Liver (tissue), 9 donors: ENCODE results near the gene ACTR1A. TPM values are rescaled to one million over a fixed set of nuclear protein-coding genes. Genes with fewer than 3 reads are reported as not detected.

Experiments used
- DNase-seq: peaks from one replicate; pipeline ENCODE4 v3.0.0-alpha.2; 2017; ENCODE audit warnings: low spot score
- H3K27ac ChIP-seq, 2 donors: one replicate each; pipeline ENCODE4 v1.7.0; 2013; ENCODE audit warnings: inconsistent platforms in 2 of 2, low read length in 2 of 2, control low read depth in 1 of 2, low read depth in 1 of 2, mild to moderate bottlenecking in 1 of 2
- H3K27me3 ChIP-seq, 4 donors: one replicate each; pipeline versions ENCODE4 v1.6.1 to v1.7.0; 2013; ENCODE audit warnings: low read length in 3 of 4, inconsistent platforms in 1 of 4, mild to moderate bottlenecking in 1 of 4, moderate library complexity in 1 of 4; ENCODE audit not compliant: control insufficient read depth in 4 of 4, insufficient read depth in 4 of 4
- H3K36me3 ChIP-seq, 4 donors: one replicate each; pipeline versions ENCODE4 v1.6.1 to v1.7.0; 2013; ENCODE audit warnings: low read length in 3 of 4, mild to moderate bottlenecking in 3 of 4, low read depth in 1 of 4, moderate library complexity in 1 of 4; ENCODE audit not compliant: control insufficient read depth in 4 of 4, insufficient read depth in 3 of 4
- H3K4me1 ChIP-seq, 4 donors: one replicate each; pipeline versions ENCODE4 v1.6.1 to v1.7.0; 2013; ENCODE audit warnings: low read length in 3 of 4, mild to moderate bottlenecking in 3 of 4, moderate library complexity in 1 of 4; ENCODE audit not compliant: control insufficient read depth in 4 of 4, insufficient read depth in 4 of 4
- H3K4me3 ChIP-seq, 3 donors: one replicate each; pipeline versions ENCODE4 v1.6.1 to v1.7.0; 2013; ENCODE audit warnings: low read length in 3 of 3, control low read depth in 1 of 3, low read depth in 1 of 3, mild to moderate bottlenecking in 1 of 3
- H3K9ac ChIP-seq, 2 donors: one replicate each; pipeline ENCODE4 v1.7.0; 2013; ENCODE audit warnings: low read length in 2 of 2, mild to moderate bottlenecking in 2 of 2, moderate library complexity in 2 of 2, control low read depth in 1 of 2, low read depth in 1 of 2
- H3K9me3 ChIP-seq, 4 donors: one replicate each; pipeline versions ENCODE4 v1.6.1 to v1.7.0; 2013; ENCODE audit warnings: low read length in 3 of 4; ENCODE audit not compliant: control insufficient read depth in 4 of 4
- EGR1 ChIP-seq, 2 donors: IDR thresholded peaks; 2 replicates each; pipeline ENCODE4 v1.6.1; 2016 to 2018; ENCODE audit warnings: antibody characterized with exemption in 2 of 2, low read depth in 2 of 2
- FOXA1 ChIP-seq: IDR thresholded peaks from 2 replicates; pipeline ENCODE4 v1.6.1; 2016; ENCODE audit warnings: antibody characterized with exemption
- FOXA2 ChIP-seq: IDR thresholded peaks from 2 replicates; pipeline ENCODE4 v1.6.1; 2016; ENCODE audit warnings: antibody characterized with exemption
- GABPA ChIP-seq, 2 donors: IDR thresholded peaks in 1 of 2; conservative IDR thresholded peaks in 1 of 2; 2 replicates each; pipeline ENCODE4 v1.6.1; 2016; ENCODE audit warnings: antibody characterized with exemption in 2 of 2, mild to moderate bottlenecking in 1 of 2, moderate library complexity in 1 of 2
- JUND ChIP-seq, 2 donors: IDR thresholded peaks; 2 replicates each; pipeline ENCODE4 v1.6.1; 2016; ENCODE audit warnings: antibody characterized with exemption in 2 of 2
- NR2F2 ChIP-seq: IDR thresholded peaks from 2 replicates; pipeline ENCODE4 v1.6.1; 2016; ENCODE audit warnings: antibody characterized with exemption
- RAD21 ChIP-seq, 2 donors: IDR thresholded peaks; 2 replicates each; pipeline ENCODE4 v1.6.1; 2016; ENCODE audit warnings: antibody characterized with exemption in 2 of 2, mild to moderate bottlenecking in 2 of 2
- RXRA ChIP-seq, 2 donors: IDR thresholded peaks; 2 replicates each; pipeline ENCODE4 v1.6.1; 2017 to 2018; ENCODE audit warnings: antibody characterized with exemption in 2 of 2, mild to moderate bottlenecking in 1 of 2
- SP1 ChIP-seq: IDR thresholded peaks from 2 replicates; pipeline ENCODE4 v1.6.1; 2018; ENCODE audit warnings: antibody characterized with exemption, mild to moderate bottlenecking
- TAF1 ChIP-seq: conservative IDR thresholded peaks from 2 replicates; pipeline ENCODE4 v1.6.1; 2016; ENCODE audit warnings: antibody characterized with exemption, mild to moderate bottlenecking
- YY1 ChIP-seq: IDR thresholded peaks from 2 replicates; pipeline ENCODE4 v1.6.1; 2016; ENCODE audit warnings: antibody characterized with exemption, mild to moderate bottlenecking
- WGBS: extraction: QIAGEN DNeasy Blood & Tissue Kit; methylation state at CpG from one replicate; pipeline ENCODE4 v1.1.7; 2013; 5-methylcytosine and 5-hydroxymethylcytosine counted together
- polyA plus RNA-seq, 2 donors: library from polyadenylated mRNA; stranded (reverse) in 1 of 2; unstranded in 1 of 2; fragments of 200-250 nt in 1 of 2; fragments of >200 nt in 1 of 2; fragmentation: Nextera tagmentation in 1 of 2; extraction: Ambion mirVana in 1 of 2; gene quantifications; one replicate each; pipeline versions ENCODE4 v1.2.1 to v1.2.3, GENCODE V29; 2013 to 2015
- total RNA-seq, 2 donors: library from RNA; depleted of rRNA; stranded (reverse); fragments of >200 nt; gene quantifications; one replicate each; pipeline ENCODE4 v1.2.3, GENCODE V29; 2014
- TF ChIP-seq, protein P1 (sequence below): IDR thresholded peaks from 2 replicates; pipeline ENCODE4 v1.6.1; 2016; ENCODE audit warnings: antibody characterized with exemption, mild to moderate bottlenecking
- TF ChIP-seq, protein P2 (sequence below): IDR thresholded peaks from 2 replicates; pipeline ENCODE4 v1.6.1; 2016; ENCODE audit warnings: antibody characterized with exemption
- TF ChIP-seq, protein P3 (sequence below): fragments of 150-350 bp; IDR thresholded peaks from 2 replicates; pipeline ENCODE4 v1.5.1; 2017; ENCODE audit warnings: improper control_type of control experiment, low read depth, low read length; ENCODE audit not compliant: missing input control
- donor health status: healthy.
- donor health status: healthy.
- donor health status: healthy.
- donor health status: healthy.
- donor health status: healthy.

Gene ACTR1A
- total and polyA plus RNA-seq, 4 donors = 24.5 to 51.9 (median 35.3) TPM

DNA sequence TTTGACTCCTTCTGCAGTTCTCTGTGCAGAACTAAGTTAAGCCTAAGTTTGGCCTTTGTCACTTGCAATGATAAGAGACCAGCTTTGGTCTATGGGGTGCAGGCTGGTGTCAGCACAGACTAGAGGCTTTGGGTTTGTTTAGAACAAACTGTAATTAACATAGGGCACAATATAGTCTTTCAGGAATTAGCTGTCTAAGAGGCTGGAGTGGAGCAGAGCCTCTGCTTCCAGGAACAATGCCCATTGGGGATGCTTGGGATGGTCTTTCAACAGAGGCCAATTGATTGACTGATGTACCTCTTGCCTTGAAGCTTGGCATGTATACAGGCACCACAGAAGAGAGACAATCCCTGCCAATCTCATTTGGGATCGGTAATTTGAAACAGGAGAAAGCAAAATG, 6.0 kb upstream of the ACTR1A start:
- Histone ChIP-seq H3K27ac (no peak overlapping the region), H3K9ac (no peak overlapping the region), H3K36me3 (peaks cover 0 to 15% (median 8%) of the 10 kb centered on the region in 4 donors), H3K4me1 (peaks cover 0 to 23% (median 21%) of the 10 kb centered on the region in 4 donors), H3K9me3 (no peaks in the 10 kb centered on the region), H3K4me3 (no peak overlapping the region), H3K27me3 (no peaks in the 10 kb centered on the region)
- WGBS = 87% methylated on average over 1 of the region's 1 CpG
- no peak for DNase-seq
- TF ChIP-seq EGR1 (IDR thresholded peaks at IDR 0.05; ENCODE audit: low read depth in 2 of 2) (no peak), TAF1 (no peak), YY1 (no peak)

DNA sequence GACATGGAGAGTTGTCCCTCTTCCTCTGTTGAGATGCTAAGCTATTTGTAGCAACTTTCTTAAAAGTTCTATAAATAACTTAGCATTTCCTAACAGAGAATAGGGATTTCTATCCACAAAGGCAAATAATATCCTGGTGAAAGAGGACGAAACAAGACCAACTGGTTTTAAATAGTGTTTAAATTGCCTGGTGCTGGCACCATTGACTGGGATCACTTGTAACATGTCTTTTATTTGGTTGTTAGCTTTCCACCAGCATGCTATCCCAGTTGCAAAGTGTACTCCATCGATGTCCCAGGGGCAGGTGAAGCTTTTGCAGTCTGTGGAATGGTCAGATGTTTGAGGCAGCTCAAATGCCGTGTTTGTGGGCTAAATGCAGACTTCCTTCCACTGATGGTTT, 5.0 kb upstream of the ACTR1A start:
- Histone ChIP-seq H3K9me3 (no peaks in the 10 kb centered on the region), H3K27ac (no peak overlapping the region), H3K4me1 (peaks cover 4 to 31% (median 28%) of the 10 kb centered on the region in 4 donors), H3K4me3 (no peak overlapping the region), H3K9ac (no peak overlapping the region), H3K36me3 (peaks cover 0 to 12% (median 7%) of the 10 kb centered on the region in 4 donors), H3K27me3 (no peaks in the 10 kb centered on the region)
- TF ChIP-seq, protein P1, sequence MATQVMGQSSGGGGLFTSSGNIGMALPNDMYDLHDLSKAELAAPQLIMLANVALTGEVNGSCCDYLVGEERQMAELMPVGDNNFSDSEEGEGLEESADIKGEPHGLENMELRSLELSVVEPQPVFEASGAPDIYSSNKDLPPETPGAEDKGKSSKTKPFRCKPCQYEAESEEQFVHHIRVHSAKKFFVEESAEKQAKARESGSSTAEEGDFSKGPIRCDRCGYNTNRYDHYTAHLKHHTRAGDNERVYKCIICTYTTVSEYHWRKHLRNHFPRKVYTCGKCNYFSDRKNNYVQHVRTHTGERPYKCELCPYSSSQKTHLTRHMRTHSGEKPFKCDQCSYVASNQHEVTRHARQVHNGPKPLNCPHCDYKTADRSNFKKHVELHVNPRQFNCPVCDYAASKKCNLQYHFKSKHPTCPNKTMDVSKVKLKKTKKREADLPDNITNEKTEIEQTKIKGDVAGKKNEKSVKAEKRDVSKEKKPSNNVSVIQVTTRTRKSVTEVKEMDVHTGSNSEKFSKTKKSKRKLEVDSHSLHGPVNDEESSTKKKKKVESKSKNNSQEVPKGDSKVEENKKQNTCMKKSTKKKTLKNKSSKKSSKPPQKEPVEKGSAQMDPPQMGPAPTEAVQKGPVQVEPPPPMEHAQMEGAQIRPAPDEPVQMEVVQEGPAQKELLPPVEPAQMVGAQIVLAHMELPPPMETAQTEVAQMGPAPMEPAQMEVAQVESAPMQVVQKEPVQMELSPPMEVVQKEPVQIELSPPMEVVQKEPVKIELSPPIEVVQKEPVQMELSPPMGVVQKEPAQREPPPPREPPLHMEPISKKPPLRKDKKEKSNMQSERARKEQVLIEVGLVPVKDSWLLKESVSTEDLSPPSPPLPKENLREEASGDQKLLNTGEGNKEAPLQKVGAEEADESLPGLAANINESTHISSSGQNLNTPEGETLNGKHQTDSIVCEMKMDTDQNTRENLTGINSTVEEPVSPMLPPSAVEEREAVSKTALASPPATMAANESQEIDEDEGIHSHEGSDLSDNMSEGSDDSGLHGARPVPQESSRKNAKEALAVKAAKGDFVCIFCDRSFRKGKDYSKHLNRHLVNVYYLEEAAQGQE = no peak
- no peak for TF ChIP-seq FOXA2
- TF ChIP-seq TAF1 = no peak
- no peak for TF ChIP-seq SP1
- TF ChIP-seq YY1 = no peak
- TF ChIP-seq, protein P2, sequence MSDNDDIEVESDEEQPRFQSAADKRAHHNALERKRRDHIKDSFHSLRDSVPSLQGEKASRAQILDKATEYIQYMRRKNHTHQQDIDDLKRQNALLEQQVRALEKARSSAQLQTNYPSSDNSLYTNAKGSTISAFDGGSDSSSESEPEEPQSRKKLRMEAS = no peak
- TF ChIP-seq NR2F2 = no peak
- TF ChIP-seq, protein P3, sequence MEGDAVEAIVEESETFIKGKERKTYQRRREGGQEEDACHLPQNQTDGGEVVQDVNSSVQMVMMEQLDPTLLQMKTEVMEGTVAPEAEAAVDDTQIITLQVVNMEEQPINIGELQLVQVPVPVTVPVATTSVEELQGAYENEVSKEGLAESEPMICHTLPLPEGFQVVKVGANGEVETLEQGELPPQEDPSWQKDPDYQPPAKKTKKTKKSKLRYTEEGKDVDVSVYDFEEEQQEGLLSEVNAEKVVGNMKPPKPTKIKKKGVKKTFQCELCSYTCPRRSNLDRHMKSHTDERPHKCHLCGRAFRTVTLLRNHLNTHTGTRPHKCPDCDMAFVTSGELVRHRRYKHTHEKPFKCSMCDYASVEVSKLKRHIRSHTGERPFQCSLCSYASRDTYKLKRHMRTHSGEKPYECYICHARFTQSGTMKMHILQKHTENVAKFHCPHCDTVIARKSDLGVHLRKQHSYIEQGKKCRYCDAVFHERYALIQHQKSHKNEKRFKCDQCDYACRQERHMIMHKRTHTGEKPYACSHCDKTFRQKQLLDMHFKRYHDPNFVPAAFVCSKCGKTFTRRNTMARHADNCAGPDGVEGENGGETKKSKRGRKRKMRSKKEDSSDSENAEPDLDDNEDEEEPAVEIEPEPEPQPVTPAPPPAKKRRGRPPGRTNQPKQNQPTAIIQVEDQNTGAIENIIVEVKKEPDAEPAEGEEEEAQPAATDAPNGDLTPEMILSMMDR = no peak
- TF ChIP-seq JUND (IDR thresholded peaks at IDR 0.05) = no peak
- no peak for TF ChIP-seq RXRA (IDR thresholded peaks at IDR 0.05)
- DNase-seq = no peak
- WGBS = 82% methylated on average over 3 of the region's 3 CpGs

DNA sequence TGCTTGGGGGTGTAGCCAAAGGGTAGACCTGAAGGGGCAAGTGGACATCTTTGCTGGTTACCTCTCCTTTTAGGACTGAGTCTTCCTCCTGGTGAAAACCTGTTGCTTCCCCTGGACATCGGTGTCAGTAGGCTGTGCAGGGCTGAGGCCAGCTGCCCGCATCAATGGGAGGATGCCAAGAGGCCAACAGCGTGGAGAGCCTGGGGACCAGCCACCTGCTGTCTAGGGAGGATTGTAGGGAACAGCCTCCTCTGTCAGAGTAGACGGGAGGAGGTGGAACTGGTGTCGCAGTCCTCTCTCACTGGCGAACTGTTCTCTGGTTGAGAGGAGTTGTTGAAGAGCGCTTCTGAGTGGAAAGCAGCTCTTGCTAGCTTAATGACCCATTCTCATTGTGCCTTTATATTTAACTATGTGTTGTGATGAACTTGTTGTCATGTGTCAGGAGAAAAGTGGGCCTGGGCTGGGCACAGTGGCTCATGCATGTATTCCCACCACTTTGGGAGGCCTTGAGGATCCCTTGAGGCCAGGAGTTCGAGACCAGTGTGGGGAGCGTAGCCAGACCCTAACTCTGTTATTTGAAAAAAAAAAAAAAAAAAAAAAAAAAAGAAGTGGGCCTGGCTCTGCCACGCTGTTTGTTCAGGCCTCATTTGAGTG, 3.1 kb upstream of the ACTR1A start:
- H3K9ac ChIP-seq = no peak overlapping the region
- H3K9me3 ChIP-seq = no peaks in the 10 kb centered on the region
- 85% methylated on average over 10 of the region's 10 CpGs for WGBS
- H3K36me3 ChIP-seq = peaks cover 0 to 12% (median 7%) of the 10 kb centered on the region in 4 donors
- no peaks in the 10 kb centered on the region for H3K27me3 ChIP-seq
- no peak overlapping the region for H3K4me3 ChIP-seq
- no peak overlapping the region for H3K27ac ChIP-seq
- no peak for DNase-seq
- H3K4me1 ChIP-seq = peaks cover 6 to 32% (median 26%) of the 10 kb centered on the region in 4 donors
- no peak for TF ChIP-seq YY1
- no peak for TF ChIP-seq RAD21 (IDR thresholded peaks at IDR 0.05)
- TF ChIP-seq SP1 = no peak
- TF ChIP-seq, protein P3 = no peak
- TF ChIP-seq GABPA (IDR thresholded peaks at IDR 0.05 in 1 of 2, conservative IDR thresholded peaks at IDR 0.05 in 1 of 2) = no peak
- TF ChIP-seq, protein P2 = no peak
- TF ChIP-seq FOXA1 = no peak
- TF ChIP-seq, protein P1 = no peak
